Measurements from ENCODE around the gene FOXP1.

The FOXP1 gene

GRCh38 chr3:71573181-71573580, 10.3 kb downstream of the FOXP1 start:
- TF ChIP-seq FOXP2 (optimal IDR thresholded peaks at IDR 0.05; ENCODE audit: borderline replicate concordance, extremely low read depth, extremely low read length, insufficient read depth) (no peak), TAF1 (IDR thresholded peaks at IDR 0.05; ENCODE audit: borderline replicate concordance, insufficient read depth, low read length) (no peak), POLR2AphosphoS5 (IDR thresholded peaks at IDR 0.05; ENCODE audit: low read depth, low read length) (no peak), SIN3A (IDR thresholded peaks at IDR 0.05; ENCODE audit: borderline replicate concordance, insufficient read depth, low read length) (no peak)
- TF ChIP-seq, protein P1, sequence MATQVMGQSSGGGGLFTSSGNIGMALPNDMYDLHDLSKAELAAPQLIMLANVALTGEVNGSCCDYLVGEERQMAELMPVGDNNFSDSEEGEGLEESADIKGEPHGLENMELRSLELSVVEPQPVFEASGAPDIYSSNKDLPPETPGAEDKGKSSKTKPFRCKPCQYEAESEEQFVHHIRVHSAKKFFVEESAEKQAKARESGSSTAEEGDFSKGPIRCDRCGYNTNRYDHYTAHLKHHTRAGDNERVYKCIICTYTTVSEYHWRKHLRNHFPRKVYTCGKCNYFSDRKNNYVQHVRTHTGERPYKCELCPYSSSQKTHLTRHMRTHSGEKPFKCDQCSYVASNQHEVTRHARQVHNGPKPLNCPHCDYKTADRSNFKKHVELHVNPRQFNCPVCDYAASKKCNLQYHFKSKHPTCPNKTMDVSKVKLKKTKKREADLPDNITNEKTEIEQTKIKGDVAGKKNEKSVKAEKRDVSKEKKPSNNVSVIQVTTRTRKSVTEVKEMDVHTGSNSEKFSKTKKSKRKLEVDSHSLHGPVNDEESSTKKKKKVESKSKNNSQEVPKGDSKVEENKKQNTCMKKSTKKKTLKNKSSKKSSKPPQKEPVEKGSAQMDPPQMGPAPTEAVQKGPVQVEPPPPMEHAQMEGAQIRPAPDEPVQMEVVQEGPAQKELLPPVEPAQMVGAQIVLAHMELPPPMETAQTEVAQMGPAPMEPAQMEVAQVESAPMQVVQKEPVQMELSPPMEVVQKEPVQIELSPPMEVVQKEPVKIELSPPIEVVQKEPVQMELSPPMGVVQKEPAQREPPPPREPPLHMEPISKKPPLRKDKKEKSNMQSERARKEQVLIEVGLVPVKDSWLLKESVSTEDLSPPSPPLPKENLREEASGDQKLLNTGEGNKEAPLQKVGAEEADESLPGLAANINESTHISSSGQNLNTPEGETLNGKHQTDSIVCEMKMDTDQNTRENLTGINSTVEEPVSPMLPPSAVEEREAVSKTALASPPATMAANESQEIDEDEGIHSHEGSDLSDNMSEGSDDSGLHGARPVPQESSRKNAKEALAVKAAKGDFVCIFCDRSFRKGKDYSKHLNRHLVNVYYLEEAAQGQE (IDR thresholded peaks at IDR 0.05; ENCODE audit: insufficient read depth in 1 of 2, low read depth in 2 of 2, low read length in 2 of 2), result no peak

- no peak for TF ChIP-seq TAF1 (IDR thresholded peaks at IDR 0.05; ENCODE audit: borderline replicate concordance, insufficient read depth, low read length)
- TF ChIP-seq SIN3A (IDR thresholded peaks at IDR 0.05; ENCODE audit: borderline replicate concordance, insufficient read depth, low read length), result no peak
These were observed 13.0 kb downstream of the FOXP1 start for GRCh38 chr3:71570546-71570945.

- TF ChIP-seq, protein P1 (IDR thresholded peaks at IDR 0.05; ENCODE audit: insufficient read depth in 1 of 2, low read depth in 2 of 2, low read length in 2 of 2), result no peak
- TF ChIP-seq SIN3A (IDR thresholded peaks at IDR 0.05; ENCODE audit: borderline replicate concordance, insufficient read depth, low read length) (no peak), FOXP2 (optimal IDR thresholded peaks at IDR 0.05; ENCODE audit: borderline replicate concordance, extremely low read depth, extremely low read length, insufficient read depth) (no peak)
These were observed 15.3 kb downstream of the FOXP1 start for GRCh38 chr3:71568207-71568606.

- no peak for TF ChIP-seq FOXP2 (optimal IDR thresholded peaks at IDR 0.05; ENCODE audit: borderline replicate concordance, extremely low read depth, extremely low read length, insufficient read depth)
- TF ChIP-seq, protein P1 (IDR thresholded peaks at IDR 0.05; ENCODE audit: insufficient read depth in 1 of 2, low read depth in 2 of 2, low read length in 2 of 2), result no peak
- no peak for TF ChIP-seq TAF1 (IDR thresholded peaks at IDR 0.05; ENCODE audit: borderline replicate concordance, insufficient read depth, low read length)
- TF ChIP-seq SIN3A (IDR thresholded peaks at IDR 0.05; ENCODE audit: borderline replicate concordance, insufficient read depth, low read length), result no peak
- TF ChIP-seq POLR2AphosphoS5 (IDR thresholded peaks at IDR 0.05; ENCODE audit: low read depth, low read length), result no peak
These were observed 16.8 kb downstream of the FOXP1 start for GRCh38 chr3:71566776-71567175.

DNA sequence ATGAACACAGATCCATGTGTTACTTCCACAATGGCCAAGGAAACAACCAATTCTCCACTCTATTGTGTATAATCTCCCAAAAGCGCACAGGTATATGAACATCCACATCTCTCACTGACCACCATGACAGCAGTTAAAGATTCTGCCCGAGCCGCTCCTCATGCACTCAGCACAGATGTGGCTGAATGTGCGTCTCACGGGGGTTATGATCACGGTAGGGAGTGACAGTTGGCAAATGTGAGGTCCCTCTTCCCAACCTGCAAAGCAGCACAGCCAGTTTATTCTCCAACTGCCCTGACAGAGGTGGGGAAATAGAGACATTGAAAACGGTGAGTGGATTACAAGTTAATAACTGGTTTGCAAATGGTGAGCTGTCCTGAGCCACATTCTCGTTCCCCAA, 17.6 kb downstream of the FOXP1 start:
- TF ChIP-seq SIN3A (IDR thresholded peaks at IDR 0.05; ENCODE audit: borderline replicate concordance, insufficient read depth, low read length), result no peak
- TF ChIP-seq, protein P1 (IDR thresholded peaks at IDR 0.05; ENCODE audit: insufficient read depth in 1 of 2, low read depth in 2 of 2, low read length in 2 of 2), result no peak
- TF ChIP-seq POLR2AphosphoS5 (IDR thresholded peaks at IDR 0.05; ENCODE audit: low read depth, low read length), result no peak
- TF ChIP-seq FOXP2 (optimal IDR thresholded peaks at IDR 0.05; ENCODE audit: borderline replicate concordance, extremely low read depth, extremely low read length, insufficient read depth), result no peak
- no peak for TF ChIP-seq TAF1 (IDR thresholded peaks at IDR 0.05; ENCODE audit: borderline replicate concordance, insufficient read depth, low read length)
